Vagina (tissue), 2 donors: Measurements from ENCODE around the gene FBL.

ENCODE experiments used
- CTCF ChIP-seq, 3 experiments: fragments of 450-650 bp in 2 of 3; fragments of 200-600 bp in 1 of 3; sonication (generic) in 1 of 3; IDR thresholded peaks; one replicate each; pipeline ENCODE4 v1.5.1; 2017 to 2019; ENCODE audit warnings: antibody characterized with exemption in 3 of 3, mild to moderate bottlenecking in 2 of 3, moderate library complexity in 2 of 3
- POLR2A ChIP-seq, 2 donors: fragments of 450-650 bp; IDR thresholded peaks; one replicate each; pipeline ENCODE4 v1.6.1; 2017; ENCODE audit warnings: antibody characterized with exemption in 2 of 2, mild to moderate bottlenecking in 2 of 2, moderate library complexity in 2 of 2

- TF ChIP-seq POLR2A (IDR thresholded peaks at IDR 0.05) (no peak), CTCF (IDR thresholded peaks at IDR 0.05) (no peak)
Observed at GRCh38 chr19:39848392-39848791, 2.2 kb upstream of the FBL start.
